Endodermal cell (in vitro differentiated cells): ENCODE data around the gene PPFIA4. TPM values are rescaled to one million over a fixed set of nuclear protein-coding genes. Genes with fewer than 3 reads are reported as not detected.

Experiments used
- DNase-seq: peaks from one replicate; pipeline ENCODE4 v3.0.0-alpha.2; 2017
- H3K27ac ChIP-seq: 2 replicates; pipeline ENCODE4 v1.5.1; 2013; ENCODE audit warnings: mild to moderate bottlenecking, low read depth, low read length, moderate library complexity
- H3K27me3 ChIP-seq: 2 replicates; pipeline ENCODE4 v1.6.1; 2013; ENCODE audit warnings: mild to moderate bottlenecking, low read length, moderate library complexity; ENCODE audit not compliant: insufficient read depth, control insufficient read depth, poor library complexity, severe bottlenecking
- H3K36me3 ChIP-seq: 2 replicates; pipeline ENCODE4 v1.7.0; 2013; ENCODE audit warnings: mild to moderate bottlenecking, low read length, moderate library complexity; ENCODE audit not compliant: control insufficient read depth, insufficient read depth
- H3K4me1 ChIP-seq: one replicate; pipeline ENCODE4 v1.7.0; 2013; ENCODE audit warnings: low read length; ENCODE audit not compliant: control insufficient read depth, insufficient read depth
- H3K4me3 ChIP-seq: 2 replicates; pipeline ENCODE4 v1.5.1; 2013; ENCODE audit warnings: mild to moderate bottlenecking, low read length, moderate library complexity
- H3K9ac ChIP-seq: 2 replicates; pipeline ENCODE4 v1.6.1; 2013; ENCODE audit warnings: mild to moderate bottlenecking, low read length, moderate library complexity; ENCODE audit not compliant: poor library complexity, severe bottlenecking; ENCODE audit errors: extremely low read depth
- H3K9me3 ChIP-seq: 2 replicates; pipeline ENCODE4 v1.6.1; 2013; ENCODE audit warnings: mild to moderate bottlenecking, low read length, moderate library complexity; ENCODE audit not compliant: control insufficient read depth
- H3K27ac Mint-ChIP-seq: 2 replicates; pipeline ENCODE4 v1.8.0; 2020; ENCODE audit warnings: mixed read lengths
- H3K27me3 Mint-ChIP-seq: 2 replicates; pipeline ENCODE4 v1.8.0; 2021; ENCODE audit warnings: mild to moderate bottlenecking, mixed read lengths; ENCODE audit not compliant: insufficient read depth
- H3K36me3 Mint-ChIP-seq: 2 replicates; pipeline ENCODE4 v1.8.0; 2020; ENCODE audit warnings: low read depth, mixed read lengths
- H3K4me1 Mint-ChIP-seq: 2 replicates; pipeline ENCODE4 v1.8.0; 2020; ENCODE audit warnings: mixed read lengths
- H3K4me3 Mint-ChIP-seq: 2 replicates; pipeline ENCODE4 v1.8.0; 2020; ENCODE audit warnings: mild to moderate bottlenecking, moderate library complexity, mixed read lengths
- H3K9me3 Mint-ChIP-seq: 2 replicates; pipeline ENCODE4 v1.8.0; 2020; ENCODE audit warnings: mild to moderate bottlenecking, mixed read lengths
- WGBS, 2 experiments: methylation state at CpG; one replicate each; pipeline versions ENCODE4 v1.1.5 to v1.1.7; 2013; ENCODE audit warnings: missing lambda C conversion rate in 2 of 2, mixed read lengths in 1 of 2; ENCODE audit not compliant: insufficient coverage in 1 of 2, insufficient read length in 1 of 2; 5-methylcytosine and 5-hydroxymethylcytosine counted together
- total RNA-seq, 2 donors: library from RNA; stranded (reverse); fragmentation: NEBNext Ultra II Directional in 1 of 2; extraction: Animal tissue kit (Norgen Biotek cat#: 25700) in 1 of 2; gene quantifications; 2 replicates in 1 of 2; 3 replicates in 1 of 2; pipeline ENCODE4 v1.2.1, GENCODE V29; 2021
- TF ChIP-seq, protein P1 (sequence below): fragments of 200-600 bp; sonication (generic); conservative IDR thresholded peaks from 2 replicates; pipeline ENCODE4 v1.5.0; 2021; ENCODE audit warnings: antibody characterized with exemption, mild to moderate bottlenecking

PPFIA4 gene
- total RNA-seq, 2 donors from 2014 or later = 8.4 to 12.1 TPM

DNA sequence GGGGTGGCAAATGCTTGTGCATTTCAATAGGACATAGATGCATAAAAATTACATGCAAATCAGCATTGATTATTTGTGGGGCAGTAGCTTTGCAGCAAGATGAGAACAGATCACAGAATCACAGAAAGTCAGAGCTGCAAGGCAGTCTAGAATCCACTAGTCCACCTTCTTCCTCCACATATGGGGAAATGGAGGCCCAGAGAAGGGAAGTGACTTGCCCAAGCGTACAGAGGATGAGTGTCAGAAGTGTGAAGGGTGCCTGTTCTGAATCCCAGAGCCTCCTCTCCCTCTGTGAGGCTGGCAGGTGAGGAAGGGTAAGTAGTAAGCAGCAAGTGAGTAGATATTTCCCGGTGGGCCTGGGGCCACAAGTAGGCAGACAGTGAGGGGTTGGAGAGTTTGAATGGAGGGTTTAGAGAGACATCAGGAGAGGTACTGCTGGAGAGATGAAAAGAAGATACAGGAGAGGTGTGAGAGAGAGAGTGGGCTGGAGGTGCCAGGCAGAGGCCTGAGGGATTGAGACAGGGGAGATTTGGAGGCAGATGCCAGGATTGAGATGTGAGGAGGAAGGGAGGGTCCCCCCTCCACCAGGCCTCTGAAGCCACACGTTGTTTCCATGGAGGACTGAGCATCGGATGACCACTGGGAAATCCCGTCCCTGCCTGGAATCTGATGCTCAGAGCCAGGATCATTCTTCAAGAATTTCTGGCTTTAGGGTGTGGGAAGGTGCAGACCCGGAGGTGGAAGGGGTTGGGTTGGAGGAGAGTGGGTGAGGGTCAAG is 64.3 kb downstream of the PPFIA4 start:
- DNase-seq = peak; percentile 35
- peaks cover 34% of the 10 kb centered on the region for H3K4me1 Mint-ChIP-seq
- Histone ChIP-seq H3K36me3 (no peaks in the 10 kb centered on the region), H3K4me1 (peaks cover 7% of the 10 kb centered on the region), H3K4me3 (no peak overlapping the region), H3K27ac (no peak overlapping the region), H3K9me3 (peaks cover 32% of the 10 kb centered on the region), H3K27me3 (no peaks in the 10 kb centered on the region), H3K9ac (no peak overlapping the region)
- H3K9me3 Mint-ChIP-seq = peaks cover 18% of the 10 kb centered on the region
- peaks cover 8% of the 10 kb centered on the region for H3K27me3 Mint-ChIP-seq
- TF ChIP-seq, protein P1, sequence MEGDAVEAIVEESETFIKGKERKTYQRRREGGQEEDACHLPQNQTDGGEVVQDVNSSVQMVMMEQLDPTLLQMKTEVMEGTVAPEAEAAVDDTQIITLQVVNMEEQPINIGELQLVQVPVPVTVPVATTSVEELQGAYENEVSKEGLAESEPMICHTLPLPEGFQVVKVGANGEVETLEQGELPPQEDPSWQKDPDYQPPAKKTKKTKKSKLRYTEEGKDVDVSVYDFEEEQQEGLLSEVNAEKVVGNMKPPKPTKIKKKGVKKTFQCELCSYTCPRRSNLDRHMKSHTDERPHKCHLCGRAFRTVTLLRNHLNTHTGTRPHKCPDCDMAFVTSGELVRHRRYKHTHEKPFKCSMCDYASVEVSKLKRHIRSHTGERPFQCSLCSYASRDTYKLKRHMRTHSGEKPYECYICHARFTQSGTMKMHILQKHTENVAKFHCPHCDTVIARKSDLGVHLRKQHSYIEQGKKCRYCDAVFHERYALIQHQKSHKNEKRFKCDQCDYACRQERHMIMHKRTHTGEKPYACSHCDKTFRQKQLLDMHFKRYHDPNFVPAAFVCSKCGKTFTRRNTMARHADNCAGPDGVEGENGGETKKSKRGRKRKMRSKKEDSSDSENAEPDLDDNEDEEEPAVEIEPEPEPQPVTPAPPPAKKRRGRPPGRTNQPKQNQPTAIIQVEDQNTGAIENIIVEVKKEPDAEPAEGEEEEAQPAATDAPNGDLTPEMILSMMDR = no peak
- H3K36me3 Mint-ChIP-seq = peaks cover 1% of the 10 kb centered on the region
- 86 to 88% methylated on average over 4 to 6 of the region's 6 CpGs for WGBS, 2 experiments
- no peak overlapping the region for H3K27ac Mint-ChIP-seq
- no peak overlapping the region for H3K4me3 Mint-ChIP-seq

GRCh38 chr1:203091199-203091477 is 64.8 kb downstream of the PPFIA4 start:
- Mint-ChIP-seq H3K36me3 (peaks cover 1% of the 10 kb centered on the region), H3K27ac (no peak overlapping the region), H3K4me1 (peaks cover 33% of the 10 kb centered on the region), H3K27me3 (peaks cover 9% of the 10 kb centered on the region), H3K9me3 (peaks cover 23% of the 10 kb centered on the region), H3K4me3 (no peak overlapping the region)
- Histone ChIP-seq H3K36me3 (no peaks in the 10 kb centered on the region), H3K9me3 (peaks cover 37% of the 10 kb centered on the region), H3K27me3 (no peaks in the 10 kb centered on the region), H3K4me3 (no peak overlapping the region), H3K9ac (no peak overlapping the region), H3K4me1 (peaks cover 7% of the 10 kb centered on the region), H3K27ac (no peak overlapping the region)
- TF ChIP-seq, protein P1 = no peak
- WGBS, 2 experiments = 90 to 95% methylated on average over 3 to 4 of the region's 4 CpGs
- DNase-seq = no peak

DNA sequence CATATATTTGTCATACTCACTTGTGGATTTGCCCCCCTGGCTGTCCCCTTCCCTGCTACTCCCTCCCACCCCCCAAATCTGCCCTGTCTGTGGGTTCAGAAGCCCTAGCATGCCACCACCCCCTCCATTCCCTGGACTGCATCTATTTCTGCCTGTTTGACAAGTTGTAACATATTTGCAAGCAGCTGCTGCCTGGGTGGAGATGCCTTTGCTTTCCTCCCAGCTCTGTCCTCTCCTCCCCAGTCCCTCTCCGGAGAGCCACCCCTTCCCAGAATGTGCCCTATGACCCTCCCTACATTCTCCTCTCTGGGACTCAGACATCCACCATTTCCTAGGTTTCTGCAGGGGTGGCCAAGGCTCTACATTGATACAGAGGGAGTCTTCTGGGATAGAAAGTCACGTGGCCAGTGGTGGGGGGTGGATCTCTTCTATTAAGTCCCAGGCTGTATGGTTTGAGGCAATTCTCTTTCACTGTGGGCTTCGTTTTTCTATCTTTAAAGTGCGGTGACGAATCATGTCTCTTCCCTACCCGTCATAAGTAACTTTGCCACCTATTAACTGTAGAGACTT is 65.6 kb downstream of the PPFIA4 start:
- Histone ChIP-seq H3K9me3 (peaks cover 43% of the 10 kb centered on the region), H3K27me3 (no peaks in the 10 kb centered on the region), H3K27ac (no peak overlapping the region), H3K4me3 (no peak overlapping the region), H3K9ac (no peak overlapping the region), H3K36me3 (no peaks in the 10 kb centered on the region), H3K4me1 (peaks cover 3% of the 10 kb centered on the region)
- H3K4me1 Mint-ChIP-seq = peaks cover 26% of the 10 kb centered on the region
- TF ChIP-seq, protein P1 = no peak
- peaks cover 1% of the 10 kb centered on the region for H3K36me3 Mint-ChIP-seq
- H3K27me3 Mint-ChIP-seq = peaks cover 9% of the 10 kb centered on the region
- peaks cover 28% of the 10 kb centered on the region for H3K9me3 Mint-ChIP-seq
- H3K27ac Mint-ChIP-seq = no peak overlapping the region
- no peak for DNase-seq
- H3K4me3 Mint-ChIP-seq = no peak overlapping the region
- WGBS, 2 experiments = 87 to 91% methylated on average over 5 to 6 of the region's 6 CpGs
